ENCODE data around the gene DDX39B.

DDX39B gene

GRCh38 chr6:31485055-31485454 is 56.7 kb downstream of the DDX39B start:
- DNase-seq (ENCODE audit: low read depth), result no peak

- DNase-seq (ENCODE audit: low read depth), result no peak
These were observed 58.4 kb downstream of the DDX39B start for GRCh38 chr6:31483392-31483791.

- DNase-seq (ENCODE audit: low read depth), result no peak
These were observed 61.2 kb downstream of the DDX39B start for GRCh38 chr6:31480574-31480973.
